K562 treated with DMSO at 1 percent for 24 hours (cell line): ENCODE data around the gene SPARCL1. TPM values are rescaled to one million over a fixed set of nuclear protein-coding genes. Genes with fewer than 3 reads are reported as not detected.

Source experiments
- total RNA-seq: library from RNA; unstranded; fragments of 300-600 nt; gene quantifications from 2 replicates; pipeline ENCODE4 v1.2.3, GENCODE V29; 2022; ENCODE audit warnings: low read depth; ENCODE audit not compliant: insufficient read depth

Gene SPARCL1, protein sequence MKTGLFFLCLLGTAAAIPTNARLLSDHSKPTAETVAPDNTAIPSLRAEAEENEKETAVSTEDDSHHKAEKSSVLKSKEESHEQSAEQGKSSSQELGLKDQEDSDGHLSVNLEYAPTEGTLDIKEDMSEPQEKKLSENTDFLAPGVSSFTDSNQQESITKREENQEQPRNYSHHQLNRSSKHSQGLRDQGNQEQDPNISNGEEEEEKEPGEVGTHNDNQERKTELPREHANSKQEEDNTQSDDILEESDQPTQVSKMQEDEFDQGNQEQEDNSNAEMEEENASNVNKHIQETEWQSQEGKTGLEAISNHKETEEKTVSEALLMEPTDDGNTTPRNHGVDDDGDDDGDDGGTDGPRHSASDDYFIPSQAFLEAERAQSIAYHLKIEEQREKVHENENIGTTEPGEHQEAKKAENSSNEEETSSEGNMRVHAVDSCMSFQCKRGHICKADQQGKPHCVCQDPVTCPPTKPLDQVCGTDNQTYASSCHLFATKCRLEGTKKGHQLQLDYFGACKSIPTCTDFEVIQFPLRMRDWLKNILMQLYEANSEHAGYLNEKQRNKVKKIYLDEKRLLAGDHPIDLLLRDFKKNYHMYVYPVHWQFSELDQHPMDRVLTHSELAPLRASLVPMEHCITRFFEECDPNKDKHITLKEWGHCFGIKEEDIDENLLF
- total RNA-seq: 0.70 and 1.7 TPM in 2 replicates

DNA sequence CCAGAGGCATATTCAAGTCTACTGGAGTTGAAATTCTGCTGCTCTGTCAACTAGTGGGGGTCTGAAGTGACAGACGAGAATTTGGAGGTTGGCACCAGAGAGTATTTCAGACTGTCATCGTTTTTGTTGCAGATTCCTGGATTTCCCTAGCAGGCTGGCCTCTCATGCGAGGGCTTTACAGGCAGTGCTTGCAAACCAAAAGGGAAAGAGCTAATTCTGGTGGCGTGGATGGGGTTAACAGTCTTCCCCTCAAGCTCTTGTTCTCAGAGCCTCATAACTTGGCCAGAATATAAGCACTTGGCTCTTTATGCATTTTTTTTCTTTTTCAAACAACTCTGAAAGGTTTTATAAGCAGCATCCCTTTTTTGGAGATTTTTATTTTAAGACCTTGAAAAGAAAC, at the start of gene SPARCL1:
Gene SPARCL1 (minus strand): TSS at position 190 of the 400 bp plus-strand sequence. CDS start 29,802 bp downstream, outside the sequence.

Other genes with a start within 250 kb of the SPARCL1 start
- 0.10 TPM in 1 of 2 replicates, not detected in the other for gene HSD17B13, start 206.5 kb downstream of the SPARCL1 start, total RNA-seq
- gene HSD17B11, start 138.2 kb downstream of the SPARCL1 start, total RNA-seq: 49.0 and 58.2 TPM in 2 replicates
- gene NUDT9, start 106.8 kb downstream of the SPARCL1 start, total RNA-seq: 22.1 and 23.7 TPM in 2 replicates
- gene DSPP, start 79.2 kb upstream of the SPARCL1 start, total RNA-seq: not detected in 2 replicates
- not detected in 2 replicates for gene DMP1, start 120.9 kb upstream of the SPARCL1 start, total RNA-seq